ENCODE measurements around the gene DCLRE1B. TPM values are rescaled to one million over a fixed set of nuclear protein-coding genes. Genes with fewer than 3 reads are reported as not detected.

The DCLRE1B gene
- total RNA-seq, 1 experiment from 2014 or later, result 5.4 TPM

- DNase-seq (ENCODE audit: extremely low read depth, low read depth), result no peak
These were observed 18.4 kb upstream of the DCLRE1B start for GRCh38 chr1:113886417-113887401.

- DNase-seq (ENCODE audit: extremely low read depth, low read depth), result no peak
These were observed 17.5 kb upstream of the DCLRE1B start, which contains the start of gene BCL2L15 for GRCh38 chr1:113887402-113888175. TSS of gene BCL2L15 (minus strand) at chr1:113887581. CDS start at chr1:113887375, 206 bp downstream.

GRCh38 chr1:113890816-113891215 is 14.3 kb upstream of the DCLRE1B start:
- DNase-seq (ENCODE audit: extremely low read depth, low read depth), result no peak

- no peak for DNase-seq (ENCODE audit: extremely low read depth, low read depth)
These were observed 13.4 kb upstream of the DCLRE1B start for GRCh38 chr1:113891631-113892220.

- DNase-seq (ENCODE audit: extremely low read depth, low read depth), result no peak
These were observed 11.9 kb upstream of the DCLRE1B start for GRCh38 chr1:113893267-113893666.

GRCh38 chr1:113895098-113895497 is 10.0 kb upstream of the DCLRE1B start:
- DNase-seq (ENCODE audit: extremely low read depth, low read depth), result no peak

- DNase-seq (ENCODE audit: extremely low read depth, low read depth), result no peak
These were observed 9.2 kb upstream of the DCLRE1B start for GRCh38 chr1:113895961-113896360.

GRCh38 chr1:113898241-113898814 is 6.8 kb upstream of the DCLRE1B start:
- no peak for DNase-seq (ENCODE audit: extremely low read depth, low read depth)

- DNase-seq (ENCODE audit: extremely low read depth, low read depth), result no peak
These were observed 6.0 kb upstream of the DCLRE1B start for GRCh38 chr1:113899111-113899510.

GRCh38 chr1:113901191-113901590 is 3.9 kb upstream of the DCLRE1B start:
- DNase-seq (ENCODE audit: extremely low read depth, low read depth), result no peak

- DNase-seq (ENCODE audit: extremely low read depth, low read depth), result no peak
These were observed 1.4 kb upstream of the DCLRE1B start for GRCh38 chr1:113903501-113904292.

GRCh38 chr1:113904293-113904673 is 843 bp upstream of the DCLRE1B start:
- no peak for DNase-seq (ENCODE audit: extremely low read depth, low read depth)

GRCh38 chr1:113905435-113905861 is 322 bp downstream of the DCLRE1B start:
- no peak for DNase-seq (ENCODE audit: extremely low read depth, low read depth)

- no peak for DNase-seq (ENCODE audit: extremely low read depth, low read depth)
These were observed 7.6 kb downstream of the DCLRE1B start for GRCh38 chr1:113912594-113913311.

- no peak for DNase-seq (ENCODE audit: extremely low read depth, low read depth)
These were observed 8.2 kb downstream of the DCLRE1B start for GRCh38 chr1:113913312-113913668.

GRCh38 chr1:113913887-113914664 is 8.9 kb downstream of the DCLRE1B start:
- DNase-seq (ENCODE audit: extremely low read depth, low read depth), result no peak

GRCh38 chr1:113916974-113917373 is 11.8 kb downstream of the DCLRE1B start:
- DNase-seq (ENCODE audit: extremely low read depth, low read depth), result no peak

GRCh38 chr1:113917400-113918082 is 12.4 kb downstream of the DCLRE1B start:
- no peak for DNase-seq (ENCODE audit: extremely low read depth, low read depth)

Data from NCI-H460 (cell line).